ENCODE measurements around the gene KRTAP12-3. TPM values are rescaled to one million over a fixed set of nuclear protein-coding genes. Genes with fewer than 3 reads are reported as not detected.

The KRTAP12-3 gene
- polyA plus RNA-seq, 1 donor, result not detected

DNA sequence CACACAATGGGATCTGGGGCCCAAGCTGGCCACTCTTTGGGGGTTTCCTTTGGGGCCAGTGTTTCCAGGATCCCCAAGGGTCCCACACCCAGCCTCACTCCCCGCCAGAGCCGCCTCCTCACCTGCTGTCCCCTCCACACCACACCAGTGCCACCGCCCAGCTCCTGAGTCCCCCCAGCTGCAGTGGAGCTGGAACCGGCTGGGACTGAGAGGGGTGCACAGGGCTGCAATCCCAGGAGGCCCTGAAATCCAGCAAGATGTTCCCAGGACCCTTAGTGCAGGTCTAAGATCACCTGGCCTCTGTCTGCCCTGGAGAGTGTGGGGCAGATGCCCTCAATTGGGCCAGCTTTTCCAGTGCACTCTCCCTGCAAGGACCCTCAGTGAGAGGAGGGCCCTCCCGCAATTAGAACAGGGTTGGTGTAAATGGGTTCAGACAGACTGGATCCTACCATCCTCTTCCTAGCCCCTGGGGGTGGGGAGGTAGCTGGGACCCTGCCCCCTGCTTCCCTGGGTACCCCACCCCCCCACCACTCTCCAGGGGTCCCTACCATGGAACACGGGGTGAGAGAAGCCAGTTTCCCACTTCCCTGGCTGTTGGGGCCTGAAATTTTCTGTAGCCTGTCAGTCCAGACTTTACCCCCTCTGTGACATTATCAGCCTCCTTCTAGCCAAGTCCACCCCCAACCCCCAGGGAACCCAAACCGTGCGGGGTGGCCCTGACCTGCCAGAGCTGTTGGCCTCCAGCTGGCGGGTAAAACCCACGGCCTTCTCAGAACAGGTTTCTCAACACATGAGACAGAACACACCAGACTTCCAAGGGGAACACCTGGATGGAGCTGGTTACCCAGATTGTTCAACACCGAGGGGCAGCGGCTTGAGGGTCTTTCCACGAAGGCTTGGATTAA lies 46.3 kb downstream of the KRTAP12-3 start:
- no peak for DNase-seq

GRCh38 chr21:44704636-44705001 lies 46.9 kb downstream of the KRTAP12-3 start:
- no peak for DNase-seq

DNA sequence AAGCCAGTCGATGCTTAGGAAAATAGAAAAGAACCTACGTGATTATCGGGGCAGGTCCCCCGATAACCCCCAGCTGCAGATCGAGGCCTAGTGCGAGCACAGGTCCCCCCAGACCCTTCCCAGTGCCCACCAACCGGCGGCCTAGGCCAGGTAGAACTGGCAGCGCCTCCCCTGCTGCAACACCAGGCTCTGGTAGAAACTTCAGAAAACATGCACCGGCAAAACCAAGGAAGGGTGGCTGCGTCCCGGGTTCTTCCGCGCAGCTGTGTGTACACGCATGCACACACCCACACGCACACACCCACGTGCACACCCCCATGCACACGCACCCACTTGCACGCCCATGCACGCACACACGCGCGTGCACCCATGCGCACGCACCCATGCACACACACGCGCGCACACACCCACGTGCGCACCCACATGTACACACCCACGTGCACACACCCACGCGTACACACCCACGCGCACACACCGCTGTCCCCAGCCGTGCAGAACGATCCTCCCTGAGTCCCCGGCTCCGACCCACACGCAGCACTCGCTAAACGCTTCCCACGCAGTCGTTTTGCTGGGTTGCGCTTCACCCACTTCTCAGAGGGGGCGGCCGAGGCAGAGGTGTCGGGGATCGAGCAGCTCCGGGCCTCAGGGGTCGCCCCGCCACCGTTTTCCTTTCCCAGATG lies 48.4 kb downstream of the KRTAP12-3 start:
- DNase-seq, result no peak

GRCh38 chr21:44706706-44707581 lies 49.2 kb downstream of the KRTAP12-3 start:
- no peak for DNase-seq

Other genes with a start within 250 kb of the KRTAP12-3 start
- 2.4 TPM for gene LRRC3, start 202.4 kb upstream of the KRTAP12-3 start, polyA plus RNA-seq (ENCODE audit: insufficient read length)
- not detected for gene KRTAP10-1, start 117.7 kb upstream of the KRTAP12-3 start, polyA plus RNA-seq (ENCODE audit: insufficient read length)
- not detected for gene KRTAP10-2, start 106.4 kb upstream of the KRTAP12-3 start, polyA plus RNA-seq (ENCODE audit: insufficient read length)
- gene KRTAP10-3, start 99.1 kb upstream of the KRTAP12-3 start, polyA plus RNA-seq (ENCODE audit: insufficient read length), result not detected
- gene KRTAP10-4, start 84.2 kb upstream of the KRTAP12-3 start, polyA plus RNA-seq (ENCODE audit: insufficient read length), result not detected
- not detected for gene KRTAP10-5, start 77.3 kb upstream of the KRTAP12-3 start, polyA plus RNA-seq (ENCODE audit: insufficient read length)
- gene KRTAP10-6, start 65.4 kb upstream of the KRTAP12-3 start, polyA plus RNA-seq (ENCODE audit: insufficient read length), result not detected
- not detected for gene KRTAP10-7, start 57.3 kb upstream of the KRTAP12-3 start, polyA plus RNA-seq (ENCODE audit: insufficient read length)
- not detected for gene KRTAP10-8, start 45.9 kb upstream of the KRTAP12-3 start, polyA plus RNA-seq (ENCODE audit: insufficient read length)
- gene KRTAP10-9, start 30.8 kb upstream of the KRTAP12-3 start, polyA plus RNA-seq (ENCODE audit: insufficient read length), result not detected
- not detected for gene KRTAP10-10, start 20.6 kb upstream of the KRTAP12-3 start, polyA plus RNA-seq (ENCODE audit: insufficient read length)
- gene KRTAP10-11, start 11.5 kb upstream of the KRTAP12-3 start, polyA plus RNA-seq (ENCODE audit: insufficient read length), result not detected
- gene KRTAP12-4, start 3.3 kb upstream of the KRTAP12-3 start, polyA plus RNA-seq (ENCODE audit: insufficient read length), result not detected
- not detected for gene KRTAP12-2, start 9.0 kb downstream of the KRTAP12-3 start, polyA plus RNA-seq (ENCODE audit: insufficient read length)
- gene KRTAP12-1, start 24.2 kb downstream of the KRTAP12-3 start, polyA plus RNA-seq (ENCODE audit: insufficient read length), result not detected
- gene KRTAP10-12, start 39.2 kb downstream of the KRTAP12-3 start, polyA plus RNA-seq (ENCODE audit: insufficient read length), result not detected
- gene TSPEAR, start 53.6 kb downstream of the KRTAP12-3 start, polyA plus RNA-seq (ENCODE audit: insufficient read length), result 0.14 TPM
- 86.3 TPM for gene UBE2G2, start 143.9 kb downstream of the KRTAP12-3 start, polyA plus RNA-seq (ENCODE audit: insufficient read length)
- gene SUMO3, start 160.1 kb downstream of the KRTAP12-3 start, polyA plus RNA-seq (ENCODE audit: insufficient read length), result 61.7 TPM
- 131 TPM for gene PTTG1IP, start 215.8 kb downstream of the KRTAP12-3 start, polyA plus RNA-seq (ENCODE audit: insufficient read length)